Stimulated activated CD8-positive, alpha-beta memory T cell treated with anti-CD3 and anti-CD28 coated beads, Interleukin-2, amount 100 ng/mL, for 1 hour (primary cell): ENCODE results near the gene USB1.
"Not testable (repeated sequence)": the region's sequence is repeated elsewhere in the genome, so short reads cannot be mapped to it uniquely, and the experiment has no call there.

Experiments used
- DNase-seq, 2 donors: peaks; one replicate each; pipeline ENCODE4 v3.0.0-alpha.2; 2020; ENCODE audit warnings: low read depth in 2 of 2

USB1 gene

DNA sequence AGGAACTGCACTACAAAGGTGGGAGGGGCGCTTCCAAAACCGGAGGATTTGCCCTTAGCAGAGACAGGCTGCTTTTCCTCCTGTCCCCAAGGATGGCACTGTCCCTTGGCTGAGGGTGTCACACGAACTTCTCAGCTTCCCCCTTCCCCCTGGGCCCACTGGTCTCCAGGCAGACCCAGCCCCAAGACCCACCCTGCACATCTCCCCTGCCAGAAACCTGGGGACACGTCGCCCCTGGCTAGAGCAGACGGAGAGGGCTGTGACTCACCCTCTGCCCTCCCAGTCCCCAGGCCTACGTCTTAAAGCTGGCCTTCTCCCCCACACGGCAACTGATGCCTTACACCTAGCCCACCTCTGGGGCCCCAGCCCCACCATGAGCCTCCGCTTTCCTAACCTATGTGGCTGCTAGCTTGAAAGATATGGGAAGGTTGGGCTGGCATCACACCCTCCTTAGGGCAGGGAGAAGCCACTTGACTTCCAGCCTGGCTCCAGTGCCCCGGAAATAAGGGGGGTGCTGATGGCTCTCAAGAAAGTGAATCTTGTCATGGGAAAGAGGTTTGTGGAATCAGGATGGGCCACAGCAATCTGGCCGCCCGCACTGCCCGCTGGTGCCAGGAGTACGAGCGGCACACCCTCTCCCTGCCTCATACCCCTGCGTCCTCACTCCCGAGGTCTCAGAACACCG, 5.3 kb upstream of the USB1 start:
- no peak for DNase-seq

- no peak for DNase-seq
Observed at GRCh38 chr16:57996406-57997175, 4.6 kb upstream of the USB1 start.

DNA sequence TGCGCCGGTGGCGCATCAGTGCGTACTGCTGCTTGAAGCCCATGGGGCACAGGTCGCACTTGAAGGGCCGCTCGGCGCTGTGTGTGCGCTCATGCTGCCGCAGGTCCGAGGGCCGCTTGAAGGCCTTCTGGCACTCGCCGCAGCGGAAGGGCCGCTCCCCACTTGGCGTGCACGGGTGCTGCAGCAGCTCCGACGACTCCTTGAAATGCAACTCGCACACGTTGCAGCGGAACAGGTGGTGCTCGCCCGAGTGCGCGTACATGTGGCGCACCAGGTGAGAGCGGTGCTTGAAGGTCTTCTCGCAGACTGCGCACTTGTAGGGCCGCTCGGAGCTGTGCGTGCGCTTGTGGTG, 4.1 kb upstream of the USB1 start:
- no peak for DNase-seq

DNA sequence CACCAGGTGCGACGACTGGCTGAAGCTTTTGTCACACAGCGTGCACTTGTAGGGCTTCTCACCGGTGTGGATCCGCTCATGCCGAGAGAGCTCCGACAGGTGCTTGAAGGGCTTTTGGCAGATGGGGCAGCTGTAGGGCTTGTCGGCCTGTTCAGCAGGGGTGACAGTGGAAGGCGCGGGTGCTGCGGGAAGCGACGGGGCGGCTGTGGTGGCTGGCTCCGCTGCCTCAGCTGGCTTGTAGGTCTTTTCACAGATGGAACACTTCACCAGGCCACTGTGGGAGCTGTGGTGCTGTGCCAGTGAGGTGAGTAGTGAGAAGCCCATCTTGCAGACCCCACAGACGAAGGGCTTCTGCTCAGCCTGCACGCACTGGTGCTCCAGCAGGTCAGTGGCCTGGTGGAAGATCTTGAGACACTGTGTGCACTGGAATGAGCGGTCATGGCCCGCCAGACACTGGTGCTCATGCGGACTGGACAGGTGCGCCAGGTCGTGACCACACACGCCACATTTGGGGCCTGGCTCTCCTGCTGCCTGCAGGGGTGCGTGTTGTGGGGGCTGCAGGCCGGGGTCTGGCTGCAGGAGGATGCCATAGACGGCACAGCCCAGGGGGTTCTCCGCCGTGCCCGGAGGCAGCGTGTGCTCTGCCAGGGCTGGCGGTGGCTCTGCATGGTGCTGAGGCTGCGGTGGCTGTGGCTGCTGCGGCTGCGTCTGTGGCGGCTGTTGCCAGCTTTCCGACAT, 3.5 kb upstream of the USB1 start:
- no peak for DNase-seq

GRCh38 chr16:57998486-57998885, 2.7 kb upstream of the USB1 start:
- peak in 1 of 2 donors; percentile 40 for DNase-seq

DNA sequence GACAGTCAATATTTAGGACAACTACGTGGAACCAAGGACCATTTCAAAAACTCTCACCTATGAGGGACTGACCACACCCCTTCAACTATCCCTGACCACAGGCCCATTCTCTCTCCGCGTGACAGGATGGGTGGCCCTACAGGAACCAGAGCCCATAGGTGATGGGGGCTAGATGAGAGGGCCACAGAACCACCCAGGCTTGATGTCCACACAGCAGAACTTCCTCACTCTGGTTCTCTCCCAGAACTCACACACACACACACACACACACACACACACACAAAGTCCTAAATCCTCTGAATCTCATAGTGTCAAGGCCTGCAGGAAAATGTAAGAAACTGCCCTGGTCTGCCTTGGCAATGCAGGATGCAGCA, 2.2 kb upstream of the USB1 start:
- no peak for DNase-seq

- DNase-seq, result no peak
Observed at GRCh38 chr16:57999366-57999970, 1.7 kb upstream of the USB1 start.

- DNase-seq, result no peak
Observed at GRCh38 chr16:57999971-58000705, 1.1 kb upstream of the USB1 start, which contains the start of gene ZNF319. TSS of gene ZNF319 (minus strand) at chr16:58000672. CDS start at chr16:57998265, 2,407 bp downstream.

GRCh38 chr16:58001781-58002415, 691 bp downstream of the USB1 start:
- DNase-seq, result no peak

DNA sequence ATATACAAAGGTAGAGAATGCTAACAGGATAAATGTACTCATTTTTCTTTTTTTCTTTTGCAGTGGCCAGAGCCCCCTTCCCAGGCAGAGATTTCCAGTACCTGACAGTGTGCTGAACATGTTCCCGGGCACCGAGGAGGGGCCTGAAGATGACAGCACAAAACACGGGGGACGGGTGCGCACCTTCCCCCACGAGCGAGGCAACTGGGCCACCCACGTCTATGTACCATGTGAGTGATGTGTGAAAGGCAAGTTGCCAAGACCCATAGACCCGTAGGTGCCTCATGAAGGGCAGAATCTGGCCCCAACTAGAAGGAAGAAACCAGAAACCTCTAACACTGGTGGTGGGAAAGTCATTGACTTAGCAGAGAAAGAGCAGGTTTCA, 1.2 kb downstream of the USB1 start:
- DNase-seq, result no peak

DNA sequence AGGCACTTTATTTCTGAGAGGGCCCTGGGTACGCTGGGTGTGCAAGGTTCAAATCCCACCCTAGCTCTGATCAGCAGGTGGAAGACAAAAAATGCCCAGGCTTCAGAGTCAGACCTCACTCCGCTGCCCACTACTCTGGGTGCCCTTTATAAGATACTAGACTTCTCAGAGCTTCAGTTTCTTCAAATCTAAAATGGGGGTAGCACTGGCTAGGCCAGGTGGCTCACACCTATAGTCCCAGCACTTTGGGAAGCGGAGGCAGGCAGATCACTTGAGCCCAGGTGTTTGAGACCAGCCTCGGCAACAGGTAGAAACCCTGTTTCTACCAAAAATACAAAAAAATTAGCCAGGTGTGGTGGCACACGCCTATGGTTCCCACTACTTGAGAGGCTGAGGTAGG, 1.7 kb downstream of the USB1 start:
- DNase-seq, result no peak

DNA sequence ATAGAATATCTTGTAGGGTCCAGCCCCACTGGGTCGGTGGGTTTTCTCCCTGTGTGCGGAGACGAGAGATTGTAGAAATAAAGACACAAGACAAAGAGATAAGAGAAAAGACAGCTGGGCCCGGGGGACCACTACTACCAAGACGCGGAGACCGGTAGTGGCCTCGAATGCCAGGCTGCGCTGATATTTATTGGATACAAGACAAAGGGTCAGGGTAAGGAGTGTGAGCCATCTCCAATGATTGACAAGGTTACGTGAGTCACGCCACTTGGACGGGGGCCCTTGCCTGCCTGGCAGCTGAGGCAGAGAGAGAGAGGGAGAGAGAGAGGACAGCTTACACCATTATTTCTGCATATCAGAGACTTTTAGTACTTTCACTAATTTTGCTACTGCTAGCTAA, 3.5 kb downstream of the USB1 start:
- DNase-seq, result not testable (repeated sequence)

DNA sequence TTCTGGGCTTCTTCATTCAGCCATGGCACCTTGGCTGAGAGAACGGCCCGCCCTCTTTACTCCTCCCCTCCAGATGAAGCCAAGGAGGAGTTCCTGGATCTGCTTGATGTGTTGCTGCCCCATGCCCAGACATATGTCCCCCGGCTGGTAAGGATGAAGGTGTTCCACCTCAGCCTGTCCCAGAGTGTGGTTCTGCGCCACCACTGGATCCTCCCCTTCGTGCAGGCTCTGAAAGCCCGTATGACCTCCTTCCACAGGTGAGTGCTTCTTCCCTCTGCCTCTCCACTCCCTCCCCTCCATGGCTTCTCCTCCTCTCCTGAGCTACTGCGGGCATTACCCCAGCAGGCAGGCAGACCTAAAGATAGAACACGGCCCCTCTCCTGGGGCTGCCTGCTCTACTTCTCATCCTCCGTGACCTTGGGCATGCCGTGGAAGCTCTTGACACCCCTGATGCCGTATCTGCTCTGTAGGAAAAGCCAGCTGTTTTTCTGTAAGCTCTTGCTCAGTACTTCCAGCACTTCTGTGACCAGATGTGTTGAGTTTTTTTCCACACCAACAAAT, 8.7 kb downstream of the USB1 start:
- DNase-seq, result no peak

- DNase-seq, result no peak
Observed at GRCh38 chr16:58010886-58011285, 9.7 kb downstream of the USB1 start.

GRCh38 chr16:58011652-58012051, 10.4 kb downstream of the USB1 start:
- DNase-seq, result no peak

GRCh38 chr16:58012481-58012880, 11.3 kb downstream of the USB1 start:
- no peak for DNase-seq

- DNase-seq, result no peak
Observed at GRCh38 chr16:58013201-58013956, 12.2 kb downstream of the USB1 start.

- no peak for DNase-seq
Observed at GRCh38 chr16:58016840-58017446, 15.7 kb downstream of the USB1 start.

DNA sequence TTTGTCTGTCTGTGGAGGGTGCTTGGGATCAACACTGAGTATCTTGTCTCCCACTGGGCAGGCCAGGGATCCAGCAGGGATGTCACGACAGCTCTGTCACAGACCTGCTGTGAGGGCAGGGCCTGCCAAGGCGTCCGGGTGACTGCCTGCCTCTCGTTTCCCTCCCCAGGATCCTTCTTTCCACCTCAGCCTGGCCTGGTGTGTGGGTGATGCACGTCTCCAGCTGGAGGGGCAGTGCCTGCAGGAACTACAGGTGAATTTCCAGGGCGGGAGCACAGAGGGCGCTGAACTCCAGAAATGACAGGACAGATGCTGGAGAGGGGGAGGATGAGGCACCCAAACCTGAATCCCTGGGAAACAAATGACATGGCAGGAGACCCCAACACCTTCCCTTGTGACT, 17.6 kb downstream of the USB1 start:
- DNase-seq, result no peak
